ENCODE data around the gene BPIFB2. TPM values are rescaled to one million over a fixed set of nuclear protein-coding genes. Genes with fewer than 3 reads are reported as not detected.
"Not testable (repeated sequence)": the region's sequence is repeated elsewhere in the genome, so short reads cannot be mapped to it uniquely, and the experiment has no call there.

BPIFB2 gene
- total RNA-seq, 2 experiments from 2014 or later, result not detected

GRCh38 chr20:33028875-33029274, 21.4 kb downstream of the BPIFB2 start:
- no peaks in the 10 kb centered on the region for H3K9me3 Mint-ChIP-seq
- no peak for ATAC-seq (ENCODE audit: low read depth)
- H3K4me1 Mint-ChIP-seq, result no peaks in the 10 kb centered on the region
- no peaks in the 10 kb centered on the region for H3K36me3 Mint-ChIP-seq
- DNase-seq, result no peak
- H3K27ac Mint-ChIP-seq, result no peak overlapping the region
- H3K4me3 Mint-ChIP-seq, result no peak overlapping the region
- POLR2A ChIA-PET, result no interaction called here
- H3K27me3 Mint-ChIP-seq, result no peaks in the 10 kb centered on the region

- no peaks in the 10 kb centered on the region for H3K9me3 Mint-ChIP-seq
- no peaks in the 10 kb centered on the region for H3K4me1 Mint-ChIP-seq
- no peak for DNase-seq
- POLR2A ChIA-PET, result no interaction called here
- no peaks in the 10 kb centered on the region for H3K27me3 Mint-ChIP-seq
- no peak for ATAC-seq (ENCODE audit: low read depth)
- no peak overlapping the region for H3K27ac Mint-ChIP-seq
- no peaks in the 10 kb centered on the region for H3K36me3 Mint-ChIP-seq
- no peak overlapping the region for H3K4me3 Mint-ChIP-seq
These were observed 22.6 kb downstream of the BPIFB2 start for GRCh38 chr20:33030076-33030475.

GRCh38 chr20:33030569-33030968, 23.1 kb downstream of the BPIFB2 start:
- POLR2A ChIA-PET, result no interaction called here
- no peaks in the 10 kb centered on the region for H3K27me3 Mint-ChIP-seq
- H3K27ac Mint-ChIP-seq, result no peak overlapping the region
- H3K4me1 Mint-ChIP-seq, result no peaks in the 10 kb centered on the region
- H3K9me3 Mint-ChIP-seq, result no peaks in the 10 kb centered on the region
- H3K36me3 Mint-ChIP-seq, result no peaks in the 10 kb centered on the region
- ATAC-seq (ENCODE audit: low read depth) (no peak), DNase-seq (no peak)
- no peak overlapping the region for H3K4me3 Mint-ChIP-seq

GRCh38 chr20:33031531-33031930, 24.0 kb downstream of the BPIFB2 start, which contains the start of gene BPIFB6:
BPIFB6 (plus strand) TSS chr20:33031648; CDS start chr20:33031648, 0 bp downstream.
- H3K4me1 Mint-ChIP-seq, result no peaks in the 10 kb centered on the region
- POLR2A ChIA-PET, result no interaction called here
- H3K9me3 Mint-ChIP-seq, result no peaks in the 10 kb centered on the region
- DNase-seq (no peak), ATAC-seq (ENCODE audit: low read depth) (no peak)
- H3K36me3 Mint-ChIP-seq, result no peaks in the 10 kb centered on the region
- no peak within 1 kb of the TSS for H3K4me3 Mint-ChIP-seq
- H3K27me3 Mint-ChIP-seq, result no peaks in the 10 kb centered on the region
- no peak within 1 kb of the TSS for H3K27ac Mint-ChIP-seq

GRCh38 chr20:33032555-33032954, 25.1 kb downstream of the BPIFB2 start:
- Mint-ChIP-seq H3K4me3 (no peak overlapping the region), H3K9me3 (no peaks in the 10 kb centered on the region), H3K4me1 (no peaks in the 10 kb centered on the region), H3K36me3 (no peaks in the 10 kb centered on the region), H3K27me3 (no peaks in the 10 kb centered on the region), H3K27ac (peak overlapping the region; percentile 44)
- ATAC-seq (ENCODE audit: low read depth), result no peak
- no peak for DNase-seq
- POLR2A ChIA-PET, result no interaction called here

- no peak for DNase-seq
- no peak for ATAC-seq (ENCODE audit: low read depth)
- POLR2A ChIA-PET, result no interaction called here
- Mint-ChIP-seq H3K36me3 (no peaks in the 10 kb centered on the region), H3K27ac (no peak overlapping the region), H3K9me3 (no peaks in the 10 kb centered on the region), H3K4me1 (no peaks in the 10 kb centered on the region), H3K4me3 (no peak overlapping the region), H3K27me3 (no peaks in the 10 kb centered on the region)
These were observed 25.9 kb downstream of the BPIFB2 start for GRCh38 chr20:33033381-33033780.

- DNase-seq (no peak), ATAC-seq (ENCODE audit: low read depth) (no peak)
- Mint-ChIP-seq H3K4me3 (no peak overlapping the region), H3K4me1 (no peaks in the 10 kb centered on the region), H3K27ac (no peak overlapping the region), H3K27me3 (no peaks in the 10 kb centered on the region), H3K9me3 (no peaks in the 10 kb centered on the region), H3K36me3 (no peaks in the 10 kb centered on the region)
- POLR2A ChIA-PET, result no interaction called here
These were observed 26.6 kb downstream of the BPIFB2 start for GRCh38 chr20:33034115-33034514.

- no peak overlapping the region for H3K27ac Mint-ChIP-seq
- no peaks in the 10 kb centered on the region for H3K4me1 Mint-ChIP-seq
- ATAC-seq (ENCODE audit: low read depth), result no peak
- no peak overlapping the region for H3K4me3 Mint-ChIP-seq
- H3K27me3 Mint-ChIP-seq, result no peaks in the 10 kb centered on the region
- POLR2A ChIA-PET, result no interaction called here
- no peak for DNase-seq
- no peaks in the 10 kb centered on the region for H3K36me3 Mint-ChIP-seq
- H3K9me3 Mint-ChIP-seq, result no peaks in the 10 kb centered on the region
These were observed 27.5 kb downstream of the BPIFB2 start for GRCh38 chr20:33034901-33035492.

GRCh38 chr20:33037456-33037855, 30.0 kb downstream of the BPIFB2 start:
- H3K4me1 Mint-ChIP-seq, result no peaks in the 10 kb centered on the region
- DNase-seq, result no peak
- POLR2A ChIA-PET, result no interaction called here
- H3K27ac Mint-ChIP-seq, result no peak overlapping the region
- H3K36me3 Mint-ChIP-seq, result no peaks in the 10 kb centered on the region
- peaks cover 2% of the 10 kb centered on the region for H3K27me3 Mint-ChIP-seq
- no peaks in the 10 kb centered on the region for H3K9me3 Mint-ChIP-seq
- no peak for ATAC-seq (ENCODE audit: low read depth)
- no peak overlapping the region for H3K4me3 Mint-ChIP-seq

GRCh38 chr20:33038243-33038642, 30.7 kb downstream of the BPIFB2 start:
- no peaks in the 10 kb centered on the region for H3K9me3 Mint-ChIP-seq
- no peak for DNase-seq
- H3K27ac Mint-ChIP-seq, result no peak overlapping the region
- ATAC-seq (ENCODE audit: low read depth), result no peak
- no peaks in the 10 kb centered on the region for H3K4me1 Mint-ChIP-seq
- no peak overlapping the region for H3K4me3 Mint-ChIP-seq
- peaks cover 2% of the 10 kb centered on the region for H3K27me3 Mint-ChIP-seq
- POLR2A ChIA-PET, result no interaction called here
- no peaks in the 10 kb centered on the region for H3K36me3 Mint-ChIP-seq

GRCh38 chr20:33042430-33042829, 34.9 kb downstream of the BPIFB2 start:
- Mint-ChIP-seq H3K4me1 (no peaks in the 10 kb centered on the region), H3K36me3 (no peaks in the 10 kb centered on the region), H3K4me3 (no peak overlapping the region), H3K27me3 (peaks cover 2% of the 10 kb centered on the region), H3K9me3 (peaks cover 4% of the 10 kb centered on the region), H3K27ac (no peak overlapping the region)
- ATAC-seq (ENCODE audit: low read depth), result no peak
- no peak for DNase-seq
- POLR2A ChIA-PET, result no interaction called here

GRCh38 chr20:33042983-33043730, 35.7 kb downstream of the BPIFB2 start:
- Mint-ChIP-seq H3K4me1 (no peaks in the 10 kb centered on the region), H3K36me3 (no peaks in the 10 kb centered on the region), H3K27ac (no peak overlapping the region), H3K4me3 (no peak overlapping the region), H3K27me3 (peaks cover 2% of the 10 kb centered on the region), H3K9me3 (peaks cover 4% of the 10 kb centered on the region)
- ATAC-seq (ENCODE audit: low read depth) (no peak), DNase-seq (no peak)
- POLR2A ChIA-PET, result no interaction called here

- Mint-ChIP-seq H3K36me3 (no peaks in the 10 kb centered on the region), H3K27ac (no peak overlapping the region), H3K4me3 (no peak overlapping the region), H3K9me3 (peaks cover 4% of the 10 kb centered on the region), H3K27me3 (peaks cover 2% of the 10 kb centered on the region), H3K4me1 (no peaks in the 10 kb centered on the region)
- DNase-seq (no peak), ATAC-seq (ENCODE audit: low read depth) (no peak)
- POLR2A ChIA-PET, result no interaction called here
These were observed 36.3 kb downstream of the BPIFB2 start for GRCh38 chr20:33043731-33044181.

GRCh38 chr20:33045129-33045721, 37.7 kb downstream of the BPIFB2 start:
- POLR2A ChIA-PET; ATAC-seq (ENCODE audit: low read depth); H3K27me3 Mint-ChIP-seq; H3K4me3 Mint-ChIP-seq; H3K27ac Mint-ChIP-seq; H3K36me3 Mint-ChIP-seq; DNase-seq; H3K4me1 Mint-ChIP-seq; H3K9me3 Mint-ChIP-seq: not testable (repeated sequence)

All from activated naive CD8-positive, alpha-beta T cell treated with anti-CD3 and anti-CD28 coated beads, Interleukin-2, amount 10 ng/mL, durations not matched to agents 7 days and 5 days (primary cell).